ENCODE measurements around the gene RPTOR. TPM values are rescaled to one million over a fixed set of nuclear protein-coding genes. Genes with fewer than 3 reads are reported as not detected.

The RPTOR gene
- total RNA-seq, 4 donors from 2014 or later, result 18.7 to 35.4 (median 21.0) TPM

DNA sequence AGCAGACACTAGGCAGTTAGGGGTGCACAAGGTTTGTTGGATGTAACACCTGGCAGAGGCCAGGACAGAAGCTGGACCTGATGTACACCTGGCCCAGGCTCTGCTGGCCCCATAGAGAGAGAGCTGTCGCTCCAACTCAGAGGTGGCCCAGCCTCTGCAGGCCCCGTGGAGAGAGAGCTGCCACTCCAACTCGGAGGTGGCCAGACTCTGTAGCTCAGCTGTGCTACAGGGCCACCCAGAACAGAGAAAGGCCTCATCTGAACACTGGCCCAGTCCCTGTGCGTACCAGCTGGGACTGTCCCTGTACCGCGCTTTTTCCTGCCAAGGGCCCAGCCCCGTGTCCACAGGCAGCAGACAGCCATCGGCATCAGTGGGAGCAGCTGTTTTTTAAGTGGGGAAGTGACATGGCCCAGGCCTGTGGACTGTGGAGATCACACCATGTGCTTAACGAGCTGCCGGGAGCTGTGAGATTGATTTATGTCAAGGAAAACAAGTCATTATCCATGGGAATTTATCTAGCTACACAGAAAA is 270.6 kb downstream of the RPTOR start:
- TF ChIP-seq, protein P1, sequence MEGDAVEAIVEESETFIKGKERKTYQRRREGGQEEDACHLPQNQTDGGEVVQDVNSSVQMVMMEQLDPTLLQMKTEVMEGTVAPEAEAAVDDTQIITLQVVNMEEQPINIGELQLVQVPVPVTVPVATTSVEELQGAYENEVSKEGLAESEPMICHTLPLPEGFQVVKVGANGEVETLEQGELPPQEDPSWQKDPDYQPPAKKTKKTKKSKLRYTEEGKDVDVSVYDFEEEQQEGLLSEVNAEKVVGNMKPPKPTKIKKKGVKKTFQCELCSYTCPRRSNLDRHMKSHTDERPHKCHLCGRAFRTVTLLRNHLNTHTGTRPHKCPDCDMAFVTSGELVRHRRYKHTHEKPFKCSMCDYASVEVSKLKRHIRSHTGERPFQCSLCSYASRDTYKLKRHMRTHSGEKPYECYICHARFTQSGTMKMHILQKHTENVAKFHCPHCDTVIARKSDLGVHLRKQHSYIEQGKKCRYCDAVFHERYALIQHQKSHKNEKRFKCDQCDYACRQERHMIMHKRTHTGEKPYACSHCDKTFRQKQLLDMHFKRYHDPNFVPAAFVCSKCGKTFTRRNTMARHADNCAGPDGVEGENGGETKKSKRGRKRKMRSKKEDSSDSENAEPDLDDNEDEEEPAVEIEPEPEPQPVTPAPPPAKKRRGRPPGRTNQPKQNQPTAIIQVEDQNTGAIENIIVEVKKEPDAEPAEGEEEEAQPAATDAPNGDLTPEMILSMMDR (IDR thresholded peaks at IDR 0.05; ENCODE audit: low read depth), result no peak

DNA sequence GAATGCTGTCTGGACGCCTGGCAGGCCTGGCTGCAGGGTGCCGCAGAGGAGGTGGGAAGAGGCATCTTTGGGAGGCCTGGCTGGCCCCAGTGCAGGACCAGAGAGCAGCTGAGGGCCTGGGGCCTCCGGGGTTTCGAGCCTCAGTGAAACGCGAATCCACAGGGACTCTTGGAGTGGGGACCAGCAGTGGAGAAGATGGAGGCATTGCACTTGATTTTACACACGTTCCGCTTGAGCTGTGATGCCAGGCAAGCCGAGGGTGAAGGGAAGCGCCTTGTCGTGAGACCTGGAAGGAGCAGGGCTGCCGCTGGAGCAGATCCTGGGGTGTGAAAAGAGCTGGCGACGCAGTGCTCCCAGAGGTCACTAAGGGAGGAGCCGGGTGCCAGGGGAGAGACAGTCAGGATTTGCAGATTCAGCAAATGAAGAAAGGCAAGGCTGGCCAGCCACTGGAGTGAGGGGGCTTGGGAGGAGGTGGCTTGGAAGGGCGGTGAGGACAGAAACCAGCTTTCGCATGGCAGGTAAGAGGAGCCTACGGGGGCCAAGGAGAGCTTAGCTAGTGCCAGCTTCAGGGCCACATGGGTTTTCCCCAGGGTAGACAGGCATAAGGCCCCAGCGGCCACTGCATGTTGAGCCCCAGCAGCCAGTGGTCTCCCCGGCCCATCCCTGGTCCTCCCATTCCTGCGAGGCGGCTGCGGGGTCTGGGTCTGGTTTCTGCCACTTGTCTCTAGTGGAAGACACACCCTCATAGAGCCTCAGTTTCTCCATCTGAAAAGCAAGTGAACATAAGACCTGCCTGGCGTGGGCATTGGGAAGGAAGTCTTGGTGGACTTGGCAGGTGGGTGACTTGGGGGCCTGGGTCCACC is 271.8 kb downstream of the RPTOR start:
- TF ChIP-seq, protein P1 (IDR thresholded peaks at IDR 0.05; ENCODE audit: low read depth), result no peak

DNA sequence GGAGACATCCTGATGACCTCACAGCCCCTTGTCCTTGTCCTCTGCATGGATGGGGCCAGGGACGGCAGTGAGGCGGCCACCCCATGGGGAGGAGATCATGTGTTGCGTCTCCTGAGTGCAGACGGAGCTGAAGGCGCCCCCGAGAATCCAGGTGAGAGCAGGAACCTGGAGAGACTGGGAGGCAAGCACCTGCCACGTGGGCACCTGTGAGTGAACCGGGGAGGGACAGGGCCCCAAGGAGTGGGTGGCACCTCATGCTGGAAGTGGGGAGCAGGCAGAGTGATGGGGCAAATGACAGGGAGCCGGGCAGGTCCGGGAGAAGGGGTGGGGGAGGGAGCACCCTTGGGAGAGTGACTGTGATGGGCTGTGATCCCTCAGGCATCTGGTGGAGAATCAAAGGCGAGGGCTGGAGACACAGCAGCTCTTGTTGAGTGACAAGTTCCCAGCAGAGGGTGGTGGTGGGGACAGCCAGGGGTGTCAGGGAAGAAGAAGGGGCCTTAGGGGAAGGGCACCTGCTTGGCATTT is 272.7 kb downstream of the RPTOR start:
- TF ChIP-seq, protein P1 (IDR thresholded peaks at IDR 0.05; ENCODE audit: low read depth), result no peak

DNA sequence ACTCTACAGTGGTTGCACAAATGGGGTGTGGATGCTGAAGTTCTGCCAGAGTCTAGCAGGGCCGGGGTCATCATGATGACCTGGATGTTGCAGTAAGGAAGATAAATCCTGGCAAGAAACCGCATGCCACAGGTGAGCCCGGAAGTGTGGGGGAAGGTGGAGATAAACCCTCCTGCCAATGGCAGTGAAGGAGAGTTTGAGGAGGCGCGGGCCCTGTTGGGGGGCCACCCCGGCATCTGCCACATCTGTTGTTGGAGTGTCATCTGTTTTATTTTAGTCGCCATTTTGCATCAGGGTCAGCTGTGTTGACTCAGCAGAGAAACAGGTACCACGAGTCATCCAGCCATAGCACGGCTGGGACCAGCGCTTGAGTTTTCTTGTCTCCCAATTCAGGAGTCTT is 273.2 kb downstream of the RPTOR start:
- TF ChIP-seq, protein P1 (IDR thresholded peaks at IDR 0.05; ENCODE audit: low read depth), result no peak

DNA sequence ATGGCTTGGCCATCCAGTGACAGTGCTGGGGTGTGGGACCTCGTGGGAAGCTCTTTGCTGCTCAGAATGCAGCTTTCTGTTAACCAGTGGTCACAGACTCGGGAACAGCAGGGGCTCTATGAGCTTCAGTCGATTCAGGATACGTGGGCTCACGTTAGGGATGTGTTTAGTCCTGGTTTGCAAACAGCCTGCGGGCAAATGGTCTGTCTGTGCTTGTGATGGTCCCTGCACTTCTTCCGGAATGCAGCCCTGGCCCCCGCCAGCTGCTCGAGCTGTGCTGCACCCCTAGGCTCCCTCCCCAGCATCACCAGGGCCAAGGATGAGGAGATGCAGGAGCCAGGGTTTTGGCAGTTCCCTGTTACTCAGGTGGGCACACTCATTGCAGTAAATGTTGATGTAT is 274.2 kb downstream of the RPTOR start:
- TF ChIP-seq, protein P1 (IDR thresholded peaks at IDR 0.05; ENCODE audit: low read depth), result no peak

DNA sequence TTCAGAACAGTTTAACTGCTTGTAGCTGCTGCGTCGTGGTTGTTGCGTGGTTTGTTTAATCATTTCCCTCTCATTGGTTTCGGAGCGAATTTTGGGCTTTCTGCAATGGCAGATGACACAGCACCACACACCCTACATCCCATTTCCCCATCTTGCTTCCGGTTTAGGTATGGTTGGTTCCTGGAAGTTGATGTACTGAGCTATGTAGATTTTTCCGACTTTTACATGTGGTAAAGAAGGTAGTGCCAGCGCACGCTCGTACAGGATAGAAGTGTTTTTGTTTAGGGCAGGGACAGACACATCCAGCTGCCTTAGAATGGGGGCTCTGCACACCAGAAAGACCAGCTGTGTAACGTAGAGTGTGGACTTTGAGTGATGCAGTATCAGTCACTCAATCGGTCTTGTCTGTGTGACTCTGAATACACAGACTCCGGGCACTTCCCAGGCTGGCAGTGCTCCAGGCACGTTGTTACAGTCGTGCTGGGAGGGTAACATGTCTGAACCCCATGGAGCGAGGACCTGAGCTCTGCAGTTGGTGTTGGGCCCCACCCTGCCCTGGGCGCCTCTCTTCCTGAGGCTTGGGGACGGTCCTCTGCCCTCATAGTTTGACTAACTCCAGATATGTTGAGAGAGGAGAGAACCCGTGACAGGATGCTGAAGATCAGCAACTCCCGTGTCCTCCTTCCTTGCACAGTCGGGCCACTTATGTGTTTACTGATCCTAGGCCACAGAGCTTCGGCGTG is 275.0 kb downstream of the RPTOR start:
- TF ChIP-seq, protein P1 (IDR thresholded peaks at IDR 0.05; ENCODE audit: low read depth), result no peak

DNA sequence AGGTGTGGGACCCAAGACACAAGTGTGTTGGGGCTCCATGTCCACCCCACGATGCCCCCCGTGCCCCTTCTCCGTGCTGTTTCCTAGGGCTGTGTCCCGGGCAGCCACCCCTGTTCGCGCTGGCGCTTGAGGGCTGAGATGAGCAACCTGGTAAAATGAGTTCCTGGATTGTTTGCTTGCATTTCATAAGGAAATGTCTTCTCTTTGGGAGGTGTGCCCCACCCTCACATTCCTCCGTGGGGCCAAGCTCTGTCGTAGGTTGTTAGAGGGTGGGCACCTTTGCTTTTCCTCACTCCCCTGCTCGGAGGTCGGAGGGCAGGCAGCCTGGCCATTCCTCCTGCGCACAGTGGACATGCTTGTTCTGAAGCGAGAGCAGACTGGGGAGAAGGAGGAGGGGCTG is 275.7 kb downstream of the RPTOR start:
- TF ChIP-seq, protein P1 (IDR thresholded peaks at IDR 0.05; ENCODE audit: low read depth), result no peak
